GM23248 (cell line): Measurements from ENCODE around the gene SH3GL1.

Experiments
- EZH2 ChIP-seq: fragments of 200-600 bp; sonication (generic); IDR thresholded peaks from 2 replicates; pipeline ENCODE4 v1.6.1; 2018; ENCODE audit warnings: antibody characterized with exemption, mild to moderate bottlenecking; ENCODE audit not compliant: insufficient read depth, poor library complexity, severe bottlenecking
- EZH2phosphoT487 ChIP-seq: fragments of 200-600 bp; sonication (generic); IDR thresholded peaks from 2 replicates; pipeline ENCODE4 v1.6.1; 2018; ENCODE audit warnings: antibody characterized with exemption, moderate library complexity, mild to moderate bottlenecking, low read depth; ENCODE audit not compliant: insufficient read depth

DNA sequence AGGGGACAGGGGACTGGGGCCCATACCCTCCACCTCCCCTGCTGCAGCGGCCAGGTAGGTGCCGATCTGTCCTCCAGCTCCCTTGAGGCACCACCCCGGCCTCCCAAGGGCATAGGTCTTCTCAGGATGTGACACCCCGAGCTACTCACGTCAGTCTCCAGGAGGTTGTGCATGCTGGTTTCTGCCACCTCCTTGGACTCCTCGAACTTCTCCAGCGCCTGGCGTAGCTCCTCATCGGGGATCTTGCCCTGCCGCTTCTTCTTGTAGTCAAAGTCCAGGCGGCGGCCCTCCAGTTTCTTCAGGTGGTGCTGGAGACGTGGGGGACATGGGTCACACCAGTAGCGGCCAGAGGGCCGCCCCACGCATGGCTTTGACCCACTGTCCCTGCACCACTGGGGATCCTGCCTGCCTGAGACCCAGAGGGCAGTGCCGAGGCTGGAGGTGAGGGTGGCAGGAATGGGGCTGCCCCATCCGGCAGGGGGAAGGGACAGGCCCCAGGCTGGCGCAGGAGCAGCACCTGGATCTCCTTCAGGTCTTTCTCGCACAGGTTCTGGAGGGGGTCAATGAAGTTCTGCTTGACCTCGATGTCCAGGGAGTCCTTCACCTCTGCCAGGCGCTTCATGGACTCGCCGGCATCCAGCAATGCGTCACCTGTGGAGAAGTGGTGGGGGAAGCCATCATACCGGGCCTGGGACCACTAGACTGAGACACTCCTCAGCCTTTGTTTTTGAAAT is 36.6 kb downstream of the SH3GL1 start:
- no peak for TF ChIP-seq EZH2phosphoT487
- no peak for TF ChIP-seq EZH2
